Panc1 (cell line): ENCODE measurements around the gene BCL10. TPM values are rescaled to one million over a fixed set of nuclear protein-coding genes. Genes with fewer than 3 reads are reported as not detected.
A peak's percentile ranks its signal among the peaks of the same experiment; 100 is the strongest.

Experiments
- ATAC-seq: fragments of 200-7000 bp; cut with Tn5 transposase; 2 replicates; pipeline ENCODE4 v1.9.1; 2020; ENCODE audit warnings: mild to moderate bottlenecking, moderate library complexity
- BruUV-seq: library from RNA; stranded (reverse); fragments of 400-500 nt; replicated peaks from 2 replicates; lab custom pipeline; 2021; lab: Mats Ljungman, UMichigan
- CTCF ChIA-PET: fragments of 300-600 bp; sonication (Branson Sonifier 250); formaldehyde crosslinking; loops from one replicate; lab custom pipeline; 2022; ENCODE audit warnings: antibody characterized with exemption; lab: Charles Lee
- POLR2A ChIA-PET: fragments of 300-600 bp; sonication (Branson Sonifier 250); formaldehyde crosslinking; loops from one replicate; lab custom pipeline; 2022; ENCODE audit warnings: antibody characterized with exemption; lab: Charles Lee
- DNase-seq: peaks from one replicate; pipeline ENCODE4 v3.0.0-alpha.2; 2010; ENCODE audit warnings: low read depth, low spot score
- H3K27ac ChIP-seq: 2 replicates; pipeline ENCODE4 v1.5.1; 2011; ENCODE audit warnings: mild to moderate bottlenecking, low read length, inconsistent platforms
- H3K27me3 ChIP-seq: fragments of 200-500 bp; sonication (Bioruptor generic); 2 replicates; pipeline ENCODE4 v1.6.0; 2014; ENCODE audit warnings: low read length, inconsistent platforms; ENCODE audit not compliant: control insufficient read depth, insufficient read depth
- H3K36me3 ChIP-seq: fragments of 200-500 bp; sonication (Bioruptor generic); 2 replicates; pipeline ENCODE4 v1.5.1; 2014; ENCODE audit warnings: inconsistent platforms, mild to moderate bottlenecking, low read length, moderate library complexity; ENCODE audit not compliant: control insufficient read depth, insufficient read depth
- H3K4me1 ChIP-seq: 2 replicates; pipeline ENCODE4 v1.5.1; 2011; ENCODE audit warnings: inconsistent platforms, mild to moderate bottlenecking, low read length, moderate library complexity; ENCODE audit not compliant: control insufficient read depth, insufficient read depth
- H3K4me3 ChIP-seq, 2 experiments: 2 replicates each; pipeline ENCODE4 v1.5.1; 2011 to 2012; ENCODE audit warnings: low read depth in 2 of 2, low read length in 2 of 2, mild to moderate bottlenecking in 2 of 2, inconsistent platforms in 1 of 2, moderate library complexity in 1 of 2
- H3K9me3 ChIP-seq: fragments of 200-500 bp; sonication (Bioruptor generic); 2 replicates; pipeline ENCODE4 v1.5.1; 2014; ENCODE audit warnings: low read depth, mild to moderate bottlenecking, inconsistent platforms, low read length, moderate library complexity; ENCODE audit not compliant: control insufficient read depth, insufficient read depth
- CTCF ChIP-seq: fragments of 450-650 bp; IDR thresholded peaks from 2 replicates; pipeline ENCODE4 v1.5.1; 2017; ENCODE audit warnings: mild to moderate bottlenecking
- POLR2AphosphoS5 ChIP-seq: IDR thresholded peaks from 2 replicates; pipeline ENCODE4 v1.6.1; 2012; ENCODE audit warnings: mild to moderate bottlenecking, low read depth, low read length, moderate library complexity
- REST ChIP-seq, 2 experiments: IDR thresholded peaks; 2 replicates each; pipeline ENCODE4 v1.6.1; 2011 to 2012; ENCODE audit warnings: low read depth in 2 of 2, control low read depth in 1 of 2, low read length in 1 of 2, mild to moderate bottlenecking in 1 of 2, moderate library complexity in 1 of 2; ENCODE audit not compliant: insufficient read depth in 1 of 2
- SIN3A ChIP-seq: IDR thresholded peaks from 2 replicates; pipeline ENCODE4 v1.6.1; 2012; ENCODE audit warnings: low read depth, mild to moderate bottlenecking, low read length, moderate library complexity, borderline replicate concordance; ENCODE audit not compliant: insufficient read depth
- TCF7L2 ChIP-seq: IDR thresholded peaks from 2 replicates; pipeline ENCODE4 v1.6.1; 2011; ENCODE audit warnings: mild to moderate bottlenecking, low read depth, low read length, inconsistent platforms
- in situ Hi-C: cut with HindIII; loops from 2 replicates; pipeline ENCODE4 v1.10.0; 2016; ENCODE audit warnings: low sequenced_read_pairs, low pct_unique_long_range_greater_than_20kb
- intact Hi-C: fragments of 100-400 bp; cut with micrococcal nuclease; formaldehyde crosslinking; loops from one replicate; pipeline ENCODE4 v1.10.0; 2022; ENCODE audit not compliant: unreplicated experiment
- total RNA-seq: library from RNA; stranded (reverse); gene quantifications from one replicate; pipeline ENCODE4 v1.2.1, GENCODE V29; 2021; ENCODE audit not compliant: unreplicated experiment

BCL10 gene
- total RNA-seq, 1 experiment from 2014 or later, result 69.9 TPM

GRCh38 chr1:85307987-85308832 is 31.8 kb upstream of the BCL10 start:
- peaks cover 14% of the 10 kb centered on the region for H3K4me1 ChIP-seq
- POLR2A ChIA-PET, result interaction anchor here (0.6 kb wide), 1 partner anchor 30 kb away, joined by 4 read pairs; no protein-coding TSS in a partner anchor
- intact Hi-C loops, result loop anchor here (2.0 to 5.0 kb wide), 5 partner anchors 89 to 711 kb away; no protein-coding TSS in a partner anchor
- CTCF ChIA-PET, result interaction anchor here (0.6 to 1.4 kb wide), 12 partner anchors 9 to 695 kb away, joined by 3 to 7 read pairs (median 3); partner anchors contain the start of genes CCN1 and ZNHIT6
- no peaks in the 10 kb centered on the region for H3K27me3 ChIP-seq
- BruUV-seq, result no TSS peak
- H3K9me3 ChIP-seq, result peaks cover 1% of the 10 kb centered on the region; the same call in 1 of the 2 replicates
- H3K27ac ChIP-seq, result peak overlapping the region; percentile 79
- peak; percentile 100 for TF ChIP-seq CTCF
- TF ChIP-seq POLR2AphosphoS5, result peak; percentile 66
- peak; percentile 40; the same call in 1 of the 2 replicates for TF ChIP-seq TCF7L2
- TF ChIP-seq REST (IDR thresholded peaks at IDR 0.05; ENCODE audit: insufficient read depth in 1 of 2, low read depth in 2 of 2, low read length in 1 of 2), result peak in 1 of 2 experiments; percentile 67; a peak in 1 of 4 replicates
- TF ChIP-seq SIN3A, result 0 out of 2 replicates have a peak, but pooled peaks have one; percentile 69
- DNase-seq, result peak; percentile 91
- no peak overlapping the region for H3K4me3 ChIP-seq
- in situ Hi-C loops, result loop anchor here (5.0 to 25.0 kb wide), 2 partner anchors 34 to 379 kb away; no protein-coding TSS in a partner anchor
- peak; percentile 98 for ATAC-seq
- H3K36me3 ChIP-seq, result no peaks in the 10 kb centered on the region

GRCh38 chr1:85306236-85306635 is 29.8 kb upstream of the BCL10 start:
- intact Hi-C loops (loop anchor here (5.0 kb wide), 2 partner anchors 91 to 156 kb away; no protein-coding TSS in a partner anchor), in situ Hi-C loops (loop anchor here (5.0 to 25.0 kb wide), 2 partner anchors 36 to 381 kb away; no protein-coding TSS in a partner anchor)
- no peak overlapping the region for H3K4me3 ChIP-seq
- H3K4me1 ChIP-seq, result peaks cover 14% of the 10 kb centered on the region
- BruUV-seq, result no TSS peak
- H3K27me3 ChIP-seq, result no peaks in the 10 kb centered on the region
- no peaks in the 10 kb centered on the region for H3K9me3 ChIP-seq
- DNase-seq (no peak), ATAC-seq (no peak)
- ChIA-PET POLR2A (no interaction called here), CTCF (interaction anchor here (1.0 kb wide), 1 partner anchor 17 kb away, joined by 4 read pairs; no protein-coding TSS in a partner anchor)
- H3K36me3 ChIP-seq, result no peaks in the 10 kb centered on the region
- TF ChIP-seq TCF7L2 (no peak), CTCF (no peak), POLR2AphosphoS5 (no peak), SIN3A (no peak), REST (IDR thresholded peaks at IDR 0.05; ENCODE audit: insufficient read depth in 1 of 2, low read depth in 2 of 2, low read length in 1 of 2) (no peak)
- peak overlapping the region; percentile 29; the same call in 1 of the 2 replicates for H3K27ac ChIP-seq
